ENCODE data around the gene CHST11. TPM values are rescaled to one million over a fixed set of nuclear protein-coding genes. Genes with fewer than 3 reads are reported as not detected.

Gene CHST11
- total and polyA plus RNA-seq, 10 of the 15 experiments (the other 5 are each of a cell fraction or from before 2014, with no cell fraction given) = 1.9 to 38.1 (median 17.2) TPM

GRCh38 chr12:104486363-104486750 lies 29.6 kb downstream of the CHST11 start (continued):
- TF ChIP-seq, protein P1, sequence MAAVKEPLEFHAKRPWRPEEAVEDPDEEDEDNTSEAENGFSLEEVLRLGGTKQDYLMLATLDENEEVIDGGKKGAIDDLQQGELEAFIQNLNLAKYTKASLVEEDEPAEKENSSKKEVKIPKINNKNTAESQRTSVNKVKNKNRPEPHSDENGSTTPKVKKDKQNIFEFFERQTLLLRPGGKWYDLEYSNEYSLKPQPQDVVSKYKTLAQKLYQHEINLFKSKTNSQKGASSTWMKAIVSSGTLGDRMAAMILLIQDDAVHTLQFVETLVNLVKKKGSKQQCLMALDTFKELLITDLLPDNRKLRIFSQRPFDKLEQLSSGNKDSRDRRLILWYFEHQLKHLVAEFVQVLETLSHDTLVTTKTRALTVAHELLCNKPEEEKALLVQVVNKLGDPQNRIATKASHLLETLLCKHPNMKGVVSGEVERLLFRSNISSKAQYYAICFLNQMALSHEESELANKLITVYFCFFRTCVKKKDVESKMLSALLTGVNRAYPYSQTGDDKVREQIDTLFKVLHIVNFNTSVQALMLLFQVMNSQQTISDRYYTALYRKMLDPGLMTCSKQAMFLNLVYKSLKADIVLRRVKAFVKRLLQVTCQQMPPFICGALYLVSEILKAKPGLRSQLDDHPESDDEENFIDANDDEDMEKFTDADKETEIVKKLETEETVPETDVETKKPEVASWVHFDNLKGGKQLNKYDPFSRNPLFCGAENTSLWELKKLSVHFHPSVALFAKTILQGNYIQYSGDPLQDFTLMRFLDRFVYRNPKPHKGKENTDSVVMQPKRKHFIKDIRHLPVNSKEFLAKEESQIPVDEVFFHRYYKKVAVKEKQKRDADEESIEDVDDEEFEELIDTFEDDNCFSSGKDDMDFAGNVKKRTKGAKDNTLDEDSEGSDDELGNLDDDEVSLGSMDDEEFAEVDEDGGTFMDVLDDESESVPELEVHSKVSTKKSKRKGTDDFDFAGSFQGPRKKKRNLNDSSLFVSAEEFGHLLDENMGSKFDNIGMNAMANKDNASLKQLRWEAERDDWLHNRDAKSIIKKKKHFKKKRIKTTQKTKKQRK (IDR thresholded peaks at IDR 0.05; ENCODE audit: low read depth, low read length) = no peak
- TF ChIP-seq CHD4 (IDR thresholded peaks at IDR 0.05) = no peak
- no peak for TF ChIP-seq ZNF687 (IDR thresholded peaks at IDR 0.05)
- TF ChIP-seq, protein P2, sequence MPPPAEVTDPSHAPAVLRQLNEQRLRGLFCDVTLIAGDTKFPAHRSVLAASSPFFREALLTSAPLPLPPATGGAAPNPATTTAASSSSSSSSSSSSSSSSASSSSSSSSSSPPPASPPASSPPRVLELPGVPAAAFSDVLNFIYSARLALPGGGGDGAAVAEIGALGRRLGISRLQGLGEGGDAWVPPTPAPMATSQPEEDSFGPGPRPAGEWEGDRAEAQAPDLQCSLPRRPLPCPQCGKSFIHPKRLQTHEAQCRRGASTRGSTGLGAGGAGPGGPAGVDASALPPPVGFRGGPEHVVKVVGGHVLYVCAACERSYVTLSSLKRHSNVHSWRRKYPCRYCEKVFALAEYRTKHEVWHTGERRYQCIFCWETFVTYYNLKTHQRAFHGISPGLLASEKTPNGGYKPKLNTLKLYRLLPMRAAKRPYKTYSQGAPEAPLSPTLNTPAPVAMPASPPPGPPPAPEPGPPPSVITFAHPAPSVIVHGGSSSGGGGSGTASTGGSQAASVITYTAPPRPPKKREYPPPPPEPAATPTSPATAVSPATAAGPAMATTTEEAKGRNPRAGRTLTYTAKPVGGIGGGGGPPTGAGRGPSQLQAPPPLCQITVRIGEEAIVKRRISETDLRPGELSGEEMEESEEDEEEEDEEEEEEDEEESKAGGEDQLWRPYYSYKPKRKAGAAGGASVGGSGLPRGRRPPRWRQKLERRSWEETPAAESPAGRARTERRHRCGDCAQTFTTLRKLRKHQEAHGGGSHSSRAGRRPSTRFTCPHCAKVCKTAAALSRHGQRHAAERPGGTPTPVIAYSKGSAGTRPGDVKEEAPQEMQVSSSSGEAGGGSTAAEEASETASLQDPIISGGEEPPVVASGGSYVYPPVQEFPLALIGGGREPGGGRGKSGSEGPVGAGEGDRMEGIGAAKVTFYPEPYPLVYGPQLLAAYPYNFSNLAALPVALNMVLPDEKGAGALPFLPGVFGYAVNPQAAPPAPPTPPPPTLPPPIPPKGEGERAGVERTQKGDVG (CRISPR knock-in tag; IDR thresholded peaks at IDR 0.05) = no peak
- TF ChIP-seq ZNF274 (IDR thresholded peaks at IDR 0.05; ENCODE audit: insufficient read depth, insufficient read length) = no peak
